ENCODE data around the gene PRR9. TPM values are rescaled to one million over a fixed set of nuclear protein-coding genes. Genes with fewer than 3 reads are reported as not detected.
"Not testable (repeated sequence)": the region's sequence is repeated elsewhere in the genome, so short reads cannot be mapped to it uniquely, and the experiment has no call there.

Gene PRR9
- polyA plus RNA-seq, 2 donors = not detected

DNA sequence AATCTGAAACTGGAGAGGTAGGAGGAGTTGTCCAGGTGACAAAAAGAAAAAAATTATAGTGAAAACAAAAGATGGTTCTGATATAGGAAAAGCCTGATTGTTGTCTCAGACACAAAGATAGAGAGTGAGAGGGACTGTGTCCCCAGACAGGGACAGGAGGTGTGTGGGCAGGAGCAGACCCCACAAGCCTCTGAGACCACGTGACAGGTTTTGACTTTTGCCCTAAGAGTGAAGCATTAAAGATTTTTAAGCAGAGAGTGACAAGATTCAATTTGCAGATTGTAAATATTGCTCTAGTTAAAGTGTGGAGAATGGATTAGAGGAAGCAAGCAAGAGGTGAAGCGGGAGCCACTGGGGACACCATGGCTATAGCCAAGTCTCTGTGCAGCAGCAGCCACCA, 10.4 kb downstream of the PRR9 start:
- no peaks in the 10 kb centered on the region for H3K36me3 ChIP-seq (ENCODE audit: control insufficient read depth in 2 of 2, insufficient read depth in 2 of 2, low read length in 1 of 2)
- no peak overlapping the region for H3K4me3 ChIP-seq (ENCODE audit: low read depth in 1 of 2, low read length in 2 of 2)
- H3K4me1 ChIP-seq (ENCODE audit: control insufficient read depth in 2 of 2, insufficient read depth in 2 of 2, low read length in 1 of 2) = peaks cover 0 to 9% of the 10 kb centered on the region in 2 donors
- H3K27me3 ChIP-seq (ENCODE audit: control insufficient read depth in 1 of 2, insufficient read depth in 2 of 2, low read length in 2 of 2) = no peaks in the 10 kb centered on the region
- H3K9me3 ChIP-seq (ENCODE audit: control insufficient read depth in 2 of 2, insufficient read depth in 1 of 2, low read depth in 1 of 2, low read length in 1 of 2) = no peaks in the 10 kb centered on the region
- H3K27ac ChIP-seq (ENCODE audit: low read depth in 2 of 2, low read length in 1 of 2) = no peak overlapping the region
- WGBS, 2 donors = 64 to 80% methylated on average over 2 of the region's 2 CpGs

DNA sequence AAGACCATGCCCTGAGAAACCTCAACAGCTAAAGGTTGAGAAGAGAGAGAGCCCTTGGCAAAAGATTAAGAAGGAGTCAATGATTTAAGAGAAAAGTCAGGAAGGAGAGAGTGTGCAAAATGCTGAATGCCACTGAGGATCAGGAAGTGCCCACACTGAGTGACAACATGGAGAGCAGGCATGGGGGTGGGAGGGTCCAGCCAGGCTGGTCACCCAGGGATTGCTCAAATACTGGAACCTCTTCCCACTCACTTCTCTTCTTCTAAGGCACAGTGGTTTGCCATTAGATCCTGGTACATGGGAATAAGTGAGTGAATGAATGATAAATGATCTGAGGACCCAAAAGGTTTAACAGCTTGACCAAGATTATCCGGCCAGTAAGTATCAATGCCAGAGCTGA, 11.1 kb downstream of the PRR9 start:
- WGBS, 2 donors = 85 to 92% methylated on average over 1 of the region's 1 CpG
- Histone ChIP-seq H3K4me1 (ENCODE audit: control insufficient read depth in 2 of 2, insufficient read depth in 2 of 2, low read length in 1 of 2) (peaks cover 0 to 8% of the 10 kb centered on the region in 2 donors), H3K36me3 (ENCODE audit: control insufficient read depth in 2 of 2, insufficient read depth in 2 of 2, low read length in 1 of 2) (no peaks in the 10 kb centered on the region), H3K27me3 (ENCODE audit: control insufficient read depth in 1 of 2, insufficient read depth in 2 of 2, low read length in 2 of 2) (no peaks in the 10 kb centered on the region), H3K9me3 (ENCODE audit: control insufficient read depth in 2 of 2, insufficient read depth in 1 of 2, low read depth in 1 of 2, low read length in 1 of 2) (no peaks in the 10 kb centered on the region), H3K4me3 (ENCODE audit: low read depth in 1 of 2, low read length in 2 of 2) (no peak overlapping the region), H3K27ac (ENCODE audit: low read depth in 2 of 2, low read length in 1 of 2) (no peak overlapping the region)

GRCh38 chr1:153229076-153229829, 11.9 kb downstream of the PRR9 start:
- H3K9me3 ChIP-seq (ENCODE audit: control insufficient read depth in 2 of 2, insufficient read depth in 1 of 2, low read depth in 1 of 2, low read length in 1 of 2); H3K4me1 ChIP-seq (ENCODE audit: control insufficient read depth in 2 of 2, insufficient read depth in 2 of 2, low read length in 1 of 2); H3K27me3 ChIP-seq (ENCODE audit: control insufficient read depth in 1 of 2, insufficient read depth in 2 of 2, low read length in 2 of 2); H3K4me3 ChIP-seq (ENCODE audit: low read depth in 1 of 2, low read length in 2 of 2); H3K36me3 ChIP-seq (ENCODE audit: control insufficient read depth in 2 of 2, insufficient read depth in 2 of 2, low read length in 1 of 2); H3K27ac ChIP-seq (ENCODE audit: low read depth in 2 of 2, low read length in 1 of 2): not testable (repeated sequence)
- 61 to 65% methylated on average over 12 of the region's 12 CpGs for WGBS, 2 donors

- Histone ChIP-seq H3K27ac (ENCODE audit: low read depth in 2 of 2, low read length in 1 of 2) (peak overlapping the region; percentile 70 to 82), H3K36me3 (ENCODE audit: control insufficient read depth in 2 of 2, insufficient read depth in 2 of 2, low read length in 1 of 2) (no peaks in the 10 kb centered on the region), H3K4me1 (ENCODE audit: control insufficient read depth in 2 of 2, insufficient read depth in 2 of 2, low read length in 1 of 2) (peaks cover 0 to 8% of the 10 kb centered on the region in 2 donors), H3K9me3 (ENCODE audit: control insufficient read depth in 2 of 2, insufficient read depth in 1 of 2, low read depth in 1 of 2, low read length in 1 of 2) (no peaks in the 10 kb centered on the region), H3K4me3 (ENCODE audit: low read depth in 1 of 2, low read length in 2 of 2) (no peak overlapping the region), H3K27me3 (ENCODE audit: control insufficient read depth in 1 of 2, insufficient read depth in 2 of 2, low read length in 2 of 2) (no peaks in the 10 kb centered on the region)
- 53 to 62% methylated on average over 4 of the region's 4 CpGs for WGBS, 2 donors
These were observed 14.0 kb downstream of the PRR9 start for GRCh38 chr1:153231363-153231762.

- WGBS, 2 donors = 62 to 65% methylated on average over 2 of the region's 2 CpGs
- Histone ChIP-seq H3K4me1 (ENCODE audit: control insufficient read depth in 2 of 2, insufficient read depth in 2 of 2, low read length in 1 of 2) (peaks cover 0 to 8% of the 10 kb centered on the region in 2 donors), H3K27me3 (ENCODE audit: control insufficient read depth in 1 of 2, insufficient read depth in 2 of 2, low read length in 2 of 2) (no peaks in the 10 kb centered on the region), H3K36me3 (ENCODE audit: control insufficient read depth in 2 of 2, insufficient read depth in 2 of 2, low read length in 1 of 2) (no peaks in the 10 kb centered on the region), H3K9me3 (ENCODE audit: control insufficient read depth in 2 of 2, insufficient read depth in 1 of 2, low read depth in 1 of 2, low read length in 1 of 2) (no peaks in the 10 kb centered on the region), H3K27ac (ENCODE audit: low read depth in 2 of 2, low read length in 1 of 2) (peak overlapping the region in 1 of 2 donors; percentile 82), H3K4me3 (ENCODE audit: low read depth in 1 of 2, low read length in 2 of 2) (no peak overlapping the region)
These were observed 14.4 kb downstream of the PRR9 start for GRCh38 chr1:153231785-153232184.

GRCh38 chr1:153232553-153232952, 15.2 kb downstream of the PRR9 start:
- H3K27me3 ChIP-seq (ENCODE audit: control insufficient read depth in 1 of 2, insufficient read depth in 2 of 2, low read length in 2 of 2) = no peaks in the 10 kb centered on the region
- 57 to 59% methylated on average over 3 of the region's 3 CpGs for WGBS, 2 donors
- H3K36me3 ChIP-seq (ENCODE audit: control insufficient read depth in 2 of 2, insufficient read depth in 2 of 2, low read length in 1 of 2) = no peaks in the 10 kb centered on the region
- H3K27ac ChIP-seq (ENCODE audit: low read depth in 2 of 2, low read length in 1 of 2) = peak overlapping the region; percentile 6 to 66
- peaks cover 0 to 8% of the 10 kb centered on the region in 2 donors for H3K4me1 ChIP-seq (ENCODE audit: control insufficient read depth in 2 of 2, insufficient read depth in 2 of 2, low read length in 1 of 2)
- no peak overlapping the region for H3K4me3 ChIP-seq (ENCODE audit: low read depth in 1 of 2, low read length in 2 of 2)
- H3K9me3 ChIP-seq (ENCODE audit: control insufficient read depth in 2 of 2, insufficient read depth in 1 of 2, low read depth in 1 of 2, low read length in 1 of 2) = no peaks in the 10 kb centered on the region

DNA sequence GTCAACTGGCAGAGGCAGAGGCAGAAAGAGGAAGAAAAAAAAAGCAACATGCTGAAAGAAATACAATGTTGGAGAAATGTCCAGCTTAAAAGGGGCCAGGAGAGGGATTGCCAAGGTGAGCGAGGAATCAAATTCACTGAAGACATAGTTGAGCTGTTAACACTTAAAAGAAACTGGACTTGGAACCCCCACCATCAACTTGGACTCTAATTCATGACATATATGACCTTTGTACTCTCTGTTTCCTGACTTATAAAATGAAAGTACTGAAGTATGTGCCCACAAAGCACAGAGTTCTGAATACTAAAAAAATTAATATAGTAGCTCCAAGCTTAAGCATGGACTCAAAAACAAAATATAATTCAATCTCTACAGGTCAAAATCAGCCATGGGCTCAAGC, 16.1 kb downstream of the PRR9 start:
- H3K36me3 ChIP-seq (ENCODE audit: control insufficient read depth in 2 of 2, insufficient read depth in 2 of 2, low read length in 1 of 2) = no peaks in the 10 kb centered on the region
- WGBS, 2 donors = 80 to 89% methylated on average over 1 of the region's 1 CpG
- no peak overlapping the region for H3K4me3 ChIP-seq (ENCODE audit: low read depth in 1 of 2, low read length in 2 of 2)
- no peaks in the 10 kb centered on the region for H3K27me3 ChIP-seq (ENCODE audit: control insufficient read depth in 1 of 2, insufficient read depth in 2 of 2, low read length in 2 of 2)
- no peaks in the 10 kb centered on the region for H3K9me3 ChIP-seq (ENCODE audit: control insufficient read depth in 2 of 2, insufficient read depth in 1 of 2, low read depth in 1 of 2, low read length in 1 of 2)
- H3K27ac ChIP-seq (ENCODE audit: low read depth in 2 of 2, low read length in 1 of 2) = peak overlapping the region in 1 of 2 donors; percentile 66
- peaks cover 0 to 8% of the 10 kb centered on the region in 2 donors for H3K4me1 ChIP-seq (ENCODE audit: control insufficient read depth in 2 of 2, insufficient read depth in 2 of 2, low read length in 1 of 2)

- no peak overlapping the region for H3K27ac ChIP-seq (ENCODE audit: low read depth in 2 of 2, low read length in 1 of 2)
- no peaks in the 10 kb centered on the region for H3K36me3 ChIP-seq (ENCODE audit: control insufficient read depth in 2 of 2, insufficient read depth in 2 of 2, low read length in 1 of 2)
- no peaks in the 10 kb centered on the region for H3K9me3 ChIP-seq (ENCODE audit: control insufficient read depth in 2 of 2, insufficient read depth in 1 of 2, low read depth in 1 of 2, low read length in 1 of 2)
- no peaks in the 10 kb centered on the region for H3K27me3 ChIP-seq (ENCODE audit: control insufficient read depth in 1 of 2, insufficient read depth in 2 of 2, low read length in 2 of 2)
- no peaks in the 10 kb centered on the region for H3K4me1 ChIP-seq (ENCODE audit: control insufficient read depth in 2 of 2, insufficient read depth in 2 of 2, low read length in 1 of 2)
- 60% methylated on average over 2 of the region's 2 CpGs for WGBS, 2 donors
- no peak overlapping the region for H3K4me3 ChIP-seq (ENCODE audit: low read depth in 1 of 2, low read length in 2 of 2)
These were observed 21.1 kb downstream of the PRR9 start for GRCh38 chr1:153238527-153238926.

- H3K9me3 ChIP-seq (ENCODE audit: control insufficient read depth in 2 of 2, insufficient read depth in 1 of 2, low read depth in 1 of 2, low read length in 1 of 2) = peaks cover 0 to 2% of the 10 kb centered on the region in 2 donors
- no peaks in the 10 kb centered on the region for H3K36me3 ChIP-seq (ENCODE audit: control insufficient read depth in 2 of 2, insufficient read depth in 2 of 2, low read length in 1 of 2)
- H3K27me3 ChIP-seq (ENCODE audit: control insufficient read depth in 1 of 2, insufficient read depth in 2 of 2, low read length in 2 of 2) = no peaks in the 10 kb centered on the region
- no peaks in the 10 kb centered on the region for H3K4me1 ChIP-seq (ENCODE audit: control insufficient read depth in 2 of 2, insufficient read depth in 2 of 2, low read length in 1 of 2)
- no peak overlapping the region for H3K4me3 ChIP-seq (ENCODE audit: low read depth in 1 of 2, low read length in 2 of 2)
- 85 to 90% methylated on average over 1 of the region's 1 CpG for WGBS, 2 donors
- no peak overlapping the region for H3K27ac ChIP-seq (ENCODE audit: low read depth in 2 of 2, low read length in 1 of 2)
These were observed 24.8 kb downstream of the PRR9 start for GRCh38 chr1:153242160-153242559.

GRCh38 chr1:153245466-153245865, 28.1 kb downstream of the PRR9 start:
- no peaks in the 10 kb centered on the region for H3K36me3 ChIP-seq (ENCODE audit: control insufficient read depth in 2 of 2, insufficient read depth in 2 of 2, low read length in 1 of 2)
- H3K9me3 ChIP-seq (ENCODE audit: control insufficient read depth in 2 of 2, insufficient read depth in 1 of 2, low read depth in 1 of 2, low read length in 1 of 2) = peaks cover 0 to 2% of the 10 kb centered on the region in 2 donors
- no peaks in the 10 kb centered on the region for H3K27me3 ChIP-seq (ENCODE audit: control insufficient read depth in 1 of 2, insufficient read depth in 2 of 2, low read length in 2 of 2)
- H3K4me3 ChIP-seq (ENCODE audit: low read depth in 1 of 2, low read length in 2 of 2) = no peak overlapping the region
- 88 to 91% methylated on average over 4 of the region's 4 CpGs for WGBS, 2 donors
- H3K27ac ChIP-seq (ENCODE audit: low read depth in 2 of 2, low read length in 1 of 2) = no peak overlapping the region
- H3K4me1 ChIP-seq (ENCODE audit: control insufficient read depth in 2 of 2, insufficient read depth in 2 of 2, low read length in 1 of 2) = no peaks in the 10 kb centered on the region

Measured in esophagus (tissue), 2 donors.